ENCODE results near the gene ITM2C.

Gene ITM2C

DNA sequence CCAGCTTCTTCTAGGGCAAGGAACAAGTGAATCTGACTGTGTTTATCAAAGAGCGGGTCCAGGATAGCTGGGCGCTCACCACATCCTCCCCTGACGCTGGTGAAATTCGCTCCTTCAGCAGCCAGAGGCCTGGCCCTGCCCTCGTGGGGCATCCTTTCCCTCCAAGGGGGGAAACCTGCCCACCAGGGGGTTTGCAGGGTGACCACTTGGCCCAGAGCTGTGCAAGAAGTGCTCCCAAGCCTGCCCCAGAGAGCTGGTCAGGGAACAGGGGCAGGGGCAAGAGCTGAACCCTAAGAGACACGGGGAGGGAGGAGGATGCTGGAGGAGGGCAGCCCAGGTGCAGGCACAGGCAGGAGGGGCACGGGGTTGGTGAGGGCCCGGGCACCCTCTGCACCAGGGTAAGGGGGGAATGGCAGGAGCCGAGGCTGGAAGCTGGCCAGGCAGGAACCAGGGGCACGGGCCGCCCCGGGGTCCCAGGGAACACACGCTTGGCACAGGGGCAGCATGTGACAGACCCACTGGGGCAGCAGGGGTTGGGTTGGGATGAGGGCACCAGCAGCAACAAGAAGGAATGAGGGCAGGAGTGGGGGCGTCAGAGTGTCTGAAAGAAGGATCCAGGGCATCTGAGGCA, 63.1 kb downstream of the ITM2C start:
- peaks cover 17% of the 10 kb centered on the region for H3K36me3 Mint-ChIP-seq
- H3K27ac Mint-ChIP-seq = no peak overlapping the region
- DNase-seq (ENCODE audit: low spot score in 2 of 2) = no peak
- ATAC-seq = no peak
- no peaks in the 10 kb centered on the region for H3K9me3 Mint-ChIP-seq
- H3K4me1 Mint-ChIP-seq = peaks cover 61% of the 10 kb centered on the region
- no peak overlapping the region for H3K4me3 Mint-ChIP-seq

Measured in stimulated activated effector memory CD8-positive, alpha-beta T cell treated with anti-CD3 and anti-CD28 coated beads, Interleukin-12 subunit alpha, Interleukin-12 subunit beta, amount 100 ng/mL, for 72 hours (primary cell).